ENCODE measurements around the gene ATP6V0B.

ATP6V0B gene

DNA sequence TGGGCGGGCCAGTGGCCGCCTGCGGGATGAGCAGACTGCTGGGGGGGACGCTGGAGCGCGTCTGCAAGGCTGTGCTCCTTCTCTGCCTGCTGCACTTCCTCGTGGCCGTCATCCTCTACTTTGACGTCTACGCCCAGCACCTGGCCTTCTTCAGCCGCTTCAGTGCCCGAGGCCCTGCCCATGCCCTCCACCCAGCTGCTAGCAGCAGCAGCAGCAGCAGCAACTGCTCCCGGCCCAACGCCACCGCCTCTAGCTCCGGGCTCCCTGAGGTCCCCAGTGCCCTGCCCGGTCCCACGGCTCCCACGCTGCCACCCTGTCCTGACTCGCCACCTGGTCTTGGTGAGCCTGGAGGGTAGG, 6.4 kb downstream of the ATP6V0B start:
- TF ChIP-seq, protein P1, sequence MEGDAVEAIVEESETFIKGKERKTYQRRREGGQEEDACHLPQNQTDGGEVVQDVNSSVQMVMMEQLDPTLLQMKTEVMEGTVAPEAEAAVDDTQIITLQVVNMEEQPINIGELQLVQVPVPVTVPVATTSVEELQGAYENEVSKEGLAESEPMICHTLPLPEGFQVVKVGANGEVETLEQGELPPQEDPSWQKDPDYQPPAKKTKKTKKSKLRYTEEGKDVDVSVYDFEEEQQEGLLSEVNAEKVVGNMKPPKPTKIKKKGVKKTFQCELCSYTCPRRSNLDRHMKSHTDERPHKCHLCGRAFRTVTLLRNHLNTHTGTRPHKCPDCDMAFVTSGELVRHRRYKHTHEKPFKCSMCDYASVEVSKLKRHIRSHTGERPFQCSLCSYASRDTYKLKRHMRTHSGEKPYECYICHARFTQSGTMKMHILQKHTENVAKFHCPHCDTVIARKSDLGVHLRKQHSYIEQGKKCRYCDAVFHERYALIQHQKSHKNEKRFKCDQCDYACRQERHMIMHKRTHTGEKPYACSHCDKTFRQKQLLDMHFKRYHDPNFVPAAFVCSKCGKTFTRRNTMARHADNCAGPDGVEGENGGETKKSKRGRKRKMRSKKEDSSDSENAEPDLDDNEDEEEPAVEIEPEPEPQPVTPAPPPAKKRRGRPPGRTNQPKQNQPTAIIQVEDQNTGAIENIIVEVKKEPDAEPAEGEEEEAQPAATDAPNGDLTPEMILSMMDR (IDR thresholded peaks at IDR 0.05): no peak
- Histone ChIP-seq H3K27me3 (peaks cover 13% of the 10 kb centered on the region), H3K4me3 (ENCODE audit: low read depth in 1 of 2, low read length in 1 of 2) (no peak overlapping the region), H3K9me3 (no peaks in the 10 kb centered on the region), H3K4me1 (ENCODE audit: control insufficient read depth in 1 of 2, insufficient read depth in 1 of 2, low read depth in 1 of 2, low read length in 1 of 2) (peaks cover 71% of the 10 kb centered on the region in 2 experiments), H3K36me3 (peaks cover 26% of the 10 kb centered on the region), H3K27ac (no peak overlapping the region)

DNA sequence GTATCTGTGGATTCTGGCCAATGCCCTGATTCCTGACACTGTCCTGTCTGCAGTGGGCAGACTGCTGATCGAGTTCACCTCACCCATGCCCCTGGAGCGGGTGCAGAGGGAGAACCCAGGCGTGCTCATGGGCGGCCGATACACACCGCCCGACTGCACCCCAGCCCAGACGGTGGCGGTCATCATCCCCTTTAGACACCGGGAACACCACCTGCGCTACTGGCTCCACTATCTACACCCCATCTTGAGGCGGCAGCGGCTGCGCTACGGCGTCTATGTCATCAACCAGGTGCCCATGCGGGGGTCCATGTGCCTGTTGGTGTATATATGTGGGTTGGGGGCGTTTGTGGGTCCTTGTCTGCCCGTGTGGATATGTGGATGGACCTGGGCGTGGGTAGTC, 6.9 kb downstream of the ATP6V0B start:
- no peak overlapping the region for H3K4me3 ChIP-seq (ENCODE audit: low read depth in 1 of 2, low read length in 1 of 2)

DNA sequence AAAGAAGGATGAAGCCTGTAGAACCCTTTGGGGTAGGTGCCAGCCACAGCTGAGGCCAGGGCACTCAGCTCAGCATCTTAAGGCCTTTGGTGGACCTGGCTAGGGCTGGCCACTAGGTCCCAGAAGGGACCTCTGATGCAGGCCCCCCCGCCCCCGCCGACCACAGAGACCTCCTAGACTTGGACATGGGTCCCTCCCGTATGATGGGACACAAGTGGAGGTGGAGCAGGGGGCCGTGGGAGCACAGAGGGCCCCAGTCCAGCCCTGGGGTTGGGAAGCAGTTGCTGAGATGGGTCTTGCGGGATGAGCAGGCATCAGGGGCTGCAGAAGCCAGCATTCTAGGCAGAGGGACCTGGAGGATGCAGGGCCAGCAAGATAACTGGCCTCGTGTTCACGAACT, 7.5 kb downstream of the ATP6V0B start:
- Histone ChIP-seq H3K4me3 (ENCODE audit: low read depth in 1 of 2, low read length in 1 of 2) (peak overlapping the region; percentile 31 to 45), H3K27me3 (peaks cover 13% of the 10 kb centered on the region), H3K4me1 (ENCODE audit: control insufficient read depth in 1 of 2, insufficient read depth in 1 of 2, low read depth in 1 of 2, low read length in 1 of 2) (peaks cover 60% of the 10 kb centered on the region in 2 experiments), H3K36me3 (peaks cover 15% of the 10 kb centered on the region), H3K27ac (peak overlapping the region; percentile 85), H3K9me3 (no peaks in the 10 kb centered on the region)
- TF ChIP-seq, protein P1 (IDR thresholded peaks at IDR 0.05): no peak

More for the DNA sequence above, 6.9 kb downstream of the ATP6V0B start:
- Histone ChIP-seq H3K27ac (no peak overlapping the region), H3K9me3 (no peaks in the 10 kb centered on the region), H3K36me3 (peaks cover 21% of the 10 kb centered on the region), H3K27me3 (peaks cover 13% of the 10 kb centered on the region), H3K4me1 (ENCODE audit: control insufficient read depth in 1 of 2, insufficient read depth in 1 of 2, low read depth in 1 of 2, low read length in 1 of 2) (peaks cover 66% of the 10 kb centered on the region in 2 experiments)
- TF ChIP-seq, protein P1 (IDR thresholded peaks at IDR 0.05): no peak

DNA sequence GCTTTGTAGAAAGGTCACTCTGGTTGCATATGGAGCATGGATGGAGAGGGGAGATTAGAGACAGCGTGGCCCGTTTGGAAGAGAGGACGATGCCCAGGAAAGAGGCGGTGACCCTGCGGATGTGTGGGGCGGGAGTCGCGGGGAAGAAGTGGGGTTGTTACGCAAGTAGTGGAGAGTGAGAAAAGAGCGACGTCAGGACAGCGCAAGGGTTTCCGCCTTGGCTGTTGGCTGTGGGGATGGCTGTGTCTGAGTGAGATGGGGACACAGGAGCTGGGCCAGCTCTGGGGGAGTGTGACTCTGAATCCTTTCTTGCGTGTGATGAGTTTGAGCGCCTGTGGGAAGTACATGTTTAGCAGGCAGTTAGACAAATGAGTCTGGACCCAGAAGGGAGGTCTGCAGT, 8.0 kb downstream of the ATP6V0B start:
- Histone ChIP-seq H3K9me3 (no peaks in the 10 kb centered on the region), H3K4me1 (ENCODE audit: control insufficient read depth in 1 of 2, insufficient read depth in 1 of 2, low read depth in 1 of 2, low read length in 1 of 2) (peaks cover 54% of the 10 kb centered on the region in 2 experiments), H3K27me3 (peaks cover 13% of the 10 kb centered on the region), H3K36me3 (peaks cover 9% of the 10 kb centered on the region), H3K27ac (peak overlapping the region; percentile 85), H3K4me3 (ENCODE audit: low read depth in 1 of 2, low read length in 1 of 2) (peak overlapping the region; percentile 31 to 45)
- TF ChIP-seq, protein P1 (IDR thresholded peaks at IDR 0.05): no peak

DNA sequence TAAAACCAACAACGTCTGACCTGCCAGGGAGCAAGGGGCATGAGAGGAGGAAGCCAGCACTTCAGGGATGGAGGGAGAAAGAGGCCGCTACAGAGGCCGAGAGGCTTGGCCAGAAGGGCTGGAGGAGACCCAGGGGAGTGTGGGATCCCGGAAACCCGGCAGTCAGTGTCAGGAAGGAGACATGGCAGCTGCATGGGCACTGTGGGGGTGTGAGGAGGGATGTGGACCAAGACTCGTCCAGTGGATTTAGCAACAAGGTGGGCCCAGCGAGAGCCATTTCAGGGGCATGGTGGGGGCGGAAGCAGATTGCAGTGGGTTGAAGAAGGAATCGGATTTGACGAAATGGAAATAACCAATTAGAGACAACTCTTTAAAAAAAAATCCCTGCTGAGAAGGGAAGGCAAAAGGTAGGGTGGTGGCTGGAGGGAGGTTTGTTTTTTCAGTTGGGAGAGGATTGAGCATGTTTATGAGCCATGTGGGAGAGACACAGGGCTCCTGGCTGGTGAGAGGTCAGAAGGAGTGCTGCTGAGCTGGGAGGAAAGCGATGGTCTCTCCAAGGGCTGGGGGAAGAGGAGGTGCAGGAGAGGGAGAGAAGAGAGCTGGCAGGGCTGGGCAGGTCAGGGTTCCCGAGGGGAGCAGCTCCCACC, 8.6 kb downstream of the ATP6V0B start:
- TF ChIP-seq, protein P1 (IDR thresholded peaks at IDR 0.05): no peak
- peaks cover 4% of the 10 kb centered on the region for H3K36me3 ChIP-seq
- peaks cover 13% of the 10 kb centered on the region for H3K27me3 ChIP-seq
- no peaks in the 10 kb centered on the region for H3K9me3 ChIP-seq
- H3K4me1 ChIP-seq (ENCODE audit: control insufficient read depth in 1 of 2, insufficient read depth in 1 of 2, low read depth in 1 of 2, low read length in 1 of 2): peaks cover 49% of the 10 kb centered on the region in 2 experiments
- H3K4me3 ChIP-seq (ENCODE audit: low read depth in 1 of 2, low read length in 1 of 2): peak overlapping the region; percentile 31 to 45
- H3K27ac ChIP-seq: peak overlapping the region; percentile 85

Measured in neutrophil (primary cell).